HEK293T (cell line): ENCODE results near the gene MSS51.

Experiments used
- CTCF ChIA-PET: fragments of 350-600 bp; formaldehyde crosslinking; extraction: SDS; loops from one replicate; lab custom pipeline; 2021; ENCODE audit warnings: antibody characterized with exemption, inconsistent platforms; lab: Yijun Ruan, JAX
- POLR2A ChIA-PET: fragments of 350-600 bp; formaldehyde crosslinking; extraction: SDS; loops from one replicate; lab custom pipeline; 2020; ENCODE audit warnings: antibody characterized with exemption, inconsistent platforms; lab: Yijun Ruan, JAX
- DNase-seq: peaks from one replicate; pipeline ENCODE4 v3.0.0; 2012; ENCODE audit warnings: mixed read lengths; ENCODE audit errors: extremely low spot score
- ARNT ChIP-seq: fragments of 450-650 bp; IDR thresholded peaks from 2 replicates; pipeline ENCODE4 v1.6.1; 2017; ENCODE audit warnings: mild to moderate bottlenecking
- BHLHE40 ChIP-seq: fragments of 450-650 bp; IDR thresholded peaks from 2 replicates; pipeline ENCODE4 v1.6.1; 2016; ENCODE audit warnings: mild to moderate bottlenecking, moderate library complexity, borderline replicate concordance
- CTBP1 ChIP-seq: fragments of 450-650 bp; IDR thresholded peaks from 2 replicates; pipeline ENCODE4 v1.6.1; 2016; ENCODE audit warnings: borderline replicate concordance
- ELF4 ChIP-seq: fragments of 450-650 bp; IDR thresholded peaks from 2 replicates; pipeline ENCODE4 v1.6.1; 2017; ENCODE audit warnings: antibody characterized with exemption
- FOXA1 ChIP-seq: fragments of 450-650 bp; IDR thresholded peaks from 2 replicates; pipeline ENCODE4 v1.6.1; 2016; ENCODE audit warnings: mild to moderate bottlenecking
- FOXK2 ChIP-seq: fragments of 450-650 bp; IDR thresholded peaks from 2 replicates; pipeline ENCODE4 v1.6.1; 2016; ENCODE audit warnings: mild to moderate bottlenecking
- FOXM1 ChIP-seq: fragments of 450-650 bp; IDR thresholded peaks from 2 replicates; pipeline ENCODE4 v1.6.1; 2017; ENCODE audit warnings: mild to moderate bottlenecking, borderline replicate concordance
- HDGF ChIP-seq: fragments of 450-650 bp; IDR thresholded peaks from 2 replicates; pipeline ENCODE4 v1.6.1; 2017; ENCODE audit warnings: antibody characterized with exemption, borderline replicate concordance
- L3MBTL2 ChIP-seq: fragments of 450-650 bp; conservative IDR thresholded peaks from 2 replicates; pipeline ENCODE4 v1.6.1; 2016; ENCODE audit warnings: mild to moderate bottlenecking
- LEF1 ChIP-seq: fragments of 450-650 bp; IDR thresholded peaks from 2 replicates; pipeline ENCODE4 v1.6.1; 2017; ENCODE audit warnings: mild to moderate bottlenecking, borderline replicate concordance
- NFRKB ChIP-seq: fragments of 450-650 bp; IDR thresholded peaks from 2 replicates; pipeline ENCODE4 v1.6.1; 2016; ENCODE audit warnings: mild to moderate bottlenecking, moderate library complexity
- SP1 ChIP-seq: fragments of 450-650 bp; IDR thresholded peaks from 2 replicates; pipeline ENCODE4 v1.6.1; 2017
- SUZ12 ChIP-seq: fragments of 450-650 bp; IDR thresholded peaks from 2 replicates; pipeline ENCODE4 v1.6.1; 2016; ENCODE audit warnings: mild to moderate bottlenecking
- TARDBP ChIP-seq: fragments of 450-650 bp; IDR thresholded peaks from 2 replicates; pipeline ENCODE4 v1.6.1; 2016
- ZNF384 ChIP-seq: fragments of 450-650 bp; IDR thresholded peaks from 2 replicates; pipeline ENCODE4 v1.6.1; 2016
- TF ChIP-seq, protein P1 (sequence below): fragments of 450-650 bp; IDR thresholded peaks from 2 replicates; pipeline ENCODE4 v1.6.1; 2016

The MSS51 gene

DNA sequence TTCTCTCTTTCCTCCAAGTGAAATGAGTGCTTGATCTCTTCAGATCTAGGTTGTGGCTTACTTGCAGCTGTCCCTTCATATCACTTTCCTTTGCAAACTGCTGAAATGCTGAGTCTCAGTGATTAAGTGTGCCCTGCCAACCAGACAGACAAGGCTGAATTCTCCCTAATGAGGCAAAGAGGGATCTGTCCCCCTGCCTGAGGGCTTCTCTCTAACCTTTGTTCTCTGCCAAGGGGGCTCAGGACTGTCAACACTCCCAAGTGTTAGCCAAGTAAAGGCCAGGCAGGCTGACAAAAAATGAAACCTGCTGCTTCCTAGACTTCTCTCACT is at the start of gene MSS51:
TSS of gene MSS51 (minus strand) at position 24 of the 330 bp plus-strand sequence. CDS start 5,277 bp downstream, outside the sequence.
- POLR2A ChIA-PET, result no interaction called here
- DNase-seq, result no peak
- TF ChIP-seq BHLHE40 (no peak), SP1 (no peak), HDGF (no peak), L3MBTL2 (no peak), ARNT (no peak), NFRKB (no peak), SUZ12 (no peak), CTBP1 (no peak), ELF4 (no peak), FOXM1 (no peak), ZNF384 (no peak), FOXA1 (no peak), FOXK2 (no peak), TARDBP (no peak)
- TF ChIP-seq, protein P1, sequence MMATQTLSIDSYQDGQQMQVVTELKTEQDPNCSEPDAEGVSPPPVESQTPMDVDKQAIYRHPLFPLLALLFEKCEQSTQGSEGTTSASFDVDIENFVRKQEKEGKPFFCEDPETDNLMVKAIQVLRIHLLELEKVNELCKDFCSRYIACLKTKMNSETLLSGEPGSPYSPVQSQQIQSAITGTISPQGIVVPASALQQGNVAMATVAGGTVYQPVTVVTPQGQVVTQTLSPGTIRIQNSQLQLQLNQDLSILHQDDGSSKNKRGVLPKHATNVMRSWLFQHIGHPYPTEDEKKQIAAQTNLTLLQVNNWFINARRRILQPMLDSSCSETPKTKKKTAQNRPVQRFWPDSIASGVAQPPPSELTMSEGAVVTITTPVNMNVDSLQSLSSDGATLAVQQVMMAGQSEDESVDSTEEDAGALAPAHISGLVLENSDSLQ, result no peak
- CTCF ChIA-PET, result no interaction called here

DNA sequence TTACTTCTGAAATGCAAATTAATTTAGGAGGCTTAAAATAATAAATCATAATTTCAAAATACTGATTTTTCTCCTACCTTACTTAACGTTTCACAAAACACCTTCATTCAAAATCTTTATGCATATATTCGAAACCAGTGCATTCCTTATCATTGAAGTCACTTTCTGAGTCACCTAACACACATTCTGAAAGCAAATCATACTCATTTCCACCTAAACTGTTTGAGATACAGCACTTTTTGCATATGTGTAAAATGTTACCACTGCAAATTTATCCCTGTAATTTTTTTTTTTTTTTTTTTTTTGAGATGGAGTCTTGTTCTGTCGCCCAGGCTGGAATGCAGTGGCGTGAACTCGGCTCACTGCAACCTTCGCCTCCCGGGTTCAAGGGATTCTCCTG is 46.8 kb upstream of the MSS51 start:
- ChIA-PET CTCF (interaction anchor here (0.6 kb wide), 1 partner anchor 95 kb away, joined by 4 read pairs; no protein-coding TSS in a partner anchor), POLR2A (no interaction called here)
- TF ChIP-seq FOXK2, result no peak
- TF ChIP-seq ARNT, result no peak
- no peak for DNase-seq

DNA sequence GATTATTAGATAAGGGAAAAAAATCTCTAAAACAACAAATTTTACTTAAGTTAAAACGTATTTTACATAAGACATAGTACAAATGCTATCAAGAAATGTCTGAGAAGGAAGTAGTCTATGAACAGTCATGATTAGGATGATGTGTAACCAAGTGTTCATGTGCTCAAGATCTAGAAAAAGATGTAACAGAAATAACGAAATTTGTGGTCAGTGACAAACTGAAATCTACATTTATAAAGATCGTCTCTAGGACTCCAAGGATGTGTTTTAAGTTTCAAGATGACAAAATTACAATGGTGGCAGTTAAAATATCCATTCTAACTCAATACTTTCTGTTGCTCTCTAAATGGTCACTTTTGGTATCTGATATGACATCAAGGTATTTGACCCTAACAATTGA is 45.3 kb upstream of the MSS51 start:
- TF ChIP-seq LEF1 (no peak), FOXM1 (no peak), BHLHE40 (no peak), TARDBP (no peak), ZNF384 (no peak), ELF4 (no peak), HDGF (no peak), NFRKB (no peak), CTBP1 (no peak), FOXA1 (no peak), L3MBTL2 (no peak), SP1 (no peak), FOXK2 (no peak), SUZ12 (no peak), ARNT (no peak)
- TF ChIP-seq, protein P1, result no peak
- CTCF ChIA-PET, result interaction anchor here (0.9 kb wide), 1 partner anchor 10 kb away, joined by 4 read pairs; no protein-coding TSS in a partner anchor
- POLR2A ChIA-PET, result no interaction called here
- DNase-seq, result no peak

DNA sequence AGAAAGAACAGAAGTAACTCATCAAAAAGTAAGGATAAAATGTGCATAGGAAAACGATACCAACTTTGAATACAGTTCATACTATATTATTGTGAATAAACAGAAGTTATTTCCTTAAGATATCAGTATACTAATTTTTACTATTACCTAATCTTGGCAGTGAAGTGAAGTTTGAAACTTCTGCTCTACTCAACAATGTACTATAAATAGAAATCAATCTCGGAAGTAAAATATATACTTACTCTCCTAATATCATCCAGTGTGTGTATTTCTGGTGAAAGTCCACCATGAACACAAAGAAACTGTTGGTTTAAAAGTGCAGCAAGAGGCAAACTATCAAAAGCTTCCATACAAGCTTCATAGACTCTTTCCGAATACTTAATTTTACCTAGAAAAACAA is 37.9 kb upstream of the MSS51 start:
- TF ChIP-seq FOXM1 (no peak), ARNT (no peak), SUZ12 (no peak), FOXA1 (no peak), SP1 (no peak), L3MBTL2 (no peak), ZNF384 (no peak), CTBP1 (no peak), HDGF (no peak), ELF4 (no peak), NFRKB (no peak), FOXK2 (no peak), LEF1 (no peak)
- ChIA-PET CTCF (interaction anchor here (0.5 kb wide), 1 partner anchor 61 kb away, joined by 3 read pairs; no protein-coding TSS in a partner anchor), POLR2A (no interaction called here)
- no peak for DNase-seq

GRCh38 chr10:73469579-73469978 is 36.2 kb upstream of the MSS51 start:
- CTCF ChIA-PET, result interaction anchor here (0.6 kb wide), 1 partner anchor 190 kb away, joined by 3 read pairs; no protein-coding TSS in a partner anchor
- POLR2A ChIA-PET, result no interaction called here

GRCh38 chr10:73467206-73467605 is 33.8 kb upstream of the MSS51 start:
- POLR2A ChIA-PET, result no interaction called here
- TF ChIP-seq FOXK2 (no peak), FOXM1 (no peak), ARNT (no peak), LEF1 (no peak), SP1 (no peak), SUZ12 (no peak), CTBP1 (no peak), TARDBP (no peak), ZNF384 (no peak), ELF4 (no peak), L3MBTL2 (no peak), HDGF (no peak), BHLHE40 (no peak), NFRKB (no peak), FOXA1 (no peak)
- TF ChIP-seq, protein P1, result no peak
- DNase-seq, result no peak
- CTCF ChIA-PET, result no interaction called here

More at GRCh38 chr10:73469579-73469978, 36.2 kb upstream of the MSS51 start:
- TF ChIP-seq FOXK2 (no peak), ARNT (no peak)
- no peak for DNase-seq
